Measurements from ENCODE around the gene SELENOS.

DNA sequence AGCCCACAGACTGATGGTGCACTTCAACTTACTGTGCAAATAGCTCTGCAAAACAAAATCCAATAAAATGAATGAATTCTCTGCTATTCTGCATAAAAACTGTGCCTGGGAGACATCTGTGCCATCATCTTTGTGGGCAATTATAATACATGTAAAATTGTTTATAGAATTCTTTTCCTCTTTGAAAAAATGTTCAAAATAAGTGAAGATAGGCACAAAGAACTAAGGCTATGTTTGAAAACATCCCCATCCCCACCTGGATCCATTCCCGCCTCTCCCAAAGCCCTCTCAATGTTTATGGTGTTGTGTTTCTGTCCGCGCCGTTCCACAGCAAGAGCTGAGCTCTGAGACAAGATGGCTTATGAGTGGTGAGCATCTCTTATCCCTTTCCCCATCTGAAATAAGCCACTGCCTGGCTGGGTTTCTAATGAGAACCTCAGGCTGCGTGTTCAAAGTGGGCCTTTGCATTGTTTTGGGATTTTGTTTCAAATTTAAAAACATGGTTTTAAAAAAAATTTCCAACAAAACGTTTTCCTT lies 40.1 kb upstream of the SELENOS start:
- TF ChIP-seq, protein P1, sequence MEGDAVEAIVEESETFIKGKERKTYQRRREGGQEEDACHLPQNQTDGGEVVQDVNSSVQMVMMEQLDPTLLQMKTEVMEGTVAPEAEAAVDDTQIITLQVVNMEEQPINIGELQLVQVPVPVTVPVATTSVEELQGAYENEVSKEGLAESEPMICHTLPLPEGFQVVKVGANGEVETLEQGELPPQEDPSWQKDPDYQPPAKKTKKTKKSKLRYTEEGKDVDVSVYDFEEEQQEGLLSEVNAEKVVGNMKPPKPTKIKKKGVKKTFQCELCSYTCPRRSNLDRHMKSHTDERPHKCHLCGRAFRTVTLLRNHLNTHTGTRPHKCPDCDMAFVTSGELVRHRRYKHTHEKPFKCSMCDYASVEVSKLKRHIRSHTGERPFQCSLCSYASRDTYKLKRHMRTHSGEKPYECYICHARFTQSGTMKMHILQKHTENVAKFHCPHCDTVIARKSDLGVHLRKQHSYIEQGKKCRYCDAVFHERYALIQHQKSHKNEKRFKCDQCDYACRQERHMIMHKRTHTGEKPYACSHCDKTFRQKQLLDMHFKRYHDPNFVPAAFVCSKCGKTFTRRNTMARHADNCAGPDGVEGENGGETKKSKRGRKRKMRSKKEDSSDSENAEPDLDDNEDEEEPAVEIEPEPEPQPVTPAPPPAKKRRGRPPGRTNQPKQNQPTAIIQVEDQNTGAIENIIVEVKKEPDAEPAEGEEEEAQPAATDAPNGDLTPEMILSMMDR (IDR thresholded peaks at IDR 0.05): no peak
- TF ChIP-seq POLR2A (IDR thresholded peaks at IDR 0.05): no peak
